SK-N-SH treated with all-trans-retinoic acid at 6 μM for 48 hours (cell line): ENCODE data around the gene SLC5A6.

Experiments
- CREB5 ChIP-seq: fragments of 250-450 bp; sonication (Bioruptor Pico); IDR thresholded peaks from 2 replicates; pipeline ENCODE4 v1.5.1; 2020; ENCODE audit warnings: low read depth, mild to moderate bottlenecking, moderate library complexity
- CSRNP3 ChIP-seq: fragments of 250-450 bp; sonication (Bioruptor Pico); IDR thresholded peaks from 2 replicates; pipeline ENCODE4 v1.5.1; 2021; ENCODE audit warnings: mild to moderate bottlenecking, moderate library complexity
- PATZ1 ChIP-seq: fragments of 250-450 bp; sonication (Bioruptor Pico); IDR thresholded peaks from 2 replicates; pipeline ENCODE4 v1.8.0; 2020; ENCODE audit warnings: mild to moderate bottlenecking, moderate library complexity, borderline replicate concordance
- RARB ChIP-seq: fragments of 250-450 bp; sonication (Bioruptor Pico); IDR thresholded peaks from 2 replicates; pipeline ENCODE4 v1.8.0; 2021; ENCODE audit warnings: mild to moderate bottlenecking, moderate library complexity
- ZFP3 ChIP-seq: fragments of 250-450 bp; sonication (Bioruptor Pico); IDR thresholded peaks from 2 replicates; pipeline ENCODE4 v1.5.0; 2020; ENCODE audit warnings: mild to moderate bottlenecking, moderate library complexity

- TF ChIP-seq CREB5 (CRISPR knock-in tag) = no peak
- no peak for TF ChIP-seq PATZ1 (CRISPR knock-in tag)
- TF ChIP-seq RARB = no peak
- no peak for TF ChIP-seq CSRNP3 (CRISPR knock-in tag)
- TF ChIP-seq ZFP3 = no peak
These were observed 52.8 kb downstream of the SLC5A6 start for GRCh38 chr2:27159271-27159670.
